ENCODE results near the gene ARL10.

DNA sequence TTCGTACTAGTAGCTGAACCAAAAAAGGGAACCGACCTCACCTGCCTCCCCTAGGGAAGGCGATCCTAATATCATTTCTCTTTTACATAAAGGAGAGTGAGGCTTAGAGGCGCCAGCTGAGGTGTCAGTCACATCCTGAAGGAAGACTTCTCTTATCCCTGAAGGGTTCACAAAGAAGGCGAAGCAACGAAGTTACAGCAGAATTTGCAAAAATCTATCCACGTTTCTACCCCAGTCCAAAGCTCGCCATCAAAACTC, 3.1 kb upstream of the ARL10 start:
- TF ChIP-seq POLR2AphosphoS5 (IDR thresholded peaks at IDR 0.05; ENCODE audit: low read depth, low read length) (no peak), EZH2 (IDR thresholded peaks at IDR 0.05) (no peak), POLR2A (IDR thresholded peaks at IDR 0.05; ENCODE audit: borderline replicate concordance, extremely low read depth, insufficient read depth, insufficient read length) (no peak), SRF (IDR thresholded peaks at IDR 0.05; ENCODE audit: low read depth) (no peak), ZNF274 (IDR thresholded peaks at IDR 0.05; ENCODE audit: low read depth, low read length) (no peak), CBX3 (IDR thresholded peaks at IDR 0.05; ENCODE audit: low read depth) (no peak), EZH2phosphoT487 (IDR thresholded peaks at IDR 0.05; ENCODE audit: borderline replicate concordance) (no peak), JUND (IDR thresholded peaks at IDR 0.05) (no peak), SIN3A (IDR thresholded peaks at IDR 0.05; ENCODE audit: low read depth) (no peak), SP1 (IDR thresholded peaks at IDR 0.05; ENCODE audit: low read depth) (no peak), CEBPB (IDR thresholded peaks at IDR 0.05; ENCODE audit: low read depth) (no peak)
- TF ChIP-seq, protein P1, sequence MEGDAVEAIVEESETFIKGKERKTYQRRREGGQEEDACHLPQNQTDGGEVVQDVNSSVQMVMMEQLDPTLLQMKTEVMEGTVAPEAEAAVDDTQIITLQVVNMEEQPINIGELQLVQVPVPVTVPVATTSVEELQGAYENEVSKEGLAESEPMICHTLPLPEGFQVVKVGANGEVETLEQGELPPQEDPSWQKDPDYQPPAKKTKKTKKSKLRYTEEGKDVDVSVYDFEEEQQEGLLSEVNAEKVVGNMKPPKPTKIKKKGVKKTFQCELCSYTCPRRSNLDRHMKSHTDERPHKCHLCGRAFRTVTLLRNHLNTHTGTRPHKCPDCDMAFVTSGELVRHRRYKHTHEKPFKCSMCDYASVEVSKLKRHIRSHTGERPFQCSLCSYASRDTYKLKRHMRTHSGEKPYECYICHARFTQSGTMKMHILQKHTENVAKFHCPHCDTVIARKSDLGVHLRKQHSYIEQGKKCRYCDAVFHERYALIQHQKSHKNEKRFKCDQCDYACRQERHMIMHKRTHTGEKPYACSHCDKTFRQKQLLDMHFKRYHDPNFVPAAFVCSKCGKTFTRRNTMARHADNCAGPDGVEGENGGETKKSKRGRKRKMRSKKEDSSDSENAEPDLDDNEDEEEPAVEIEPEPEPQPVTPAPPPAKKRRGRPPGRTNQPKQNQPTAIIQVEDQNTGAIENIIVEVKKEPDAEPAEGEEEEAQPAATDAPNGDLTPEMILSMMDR (IDR thresholded peaks at IDR 0.05 in 2 of 3, conservative IDR thresholded peaks at IDR 0.05 in 1 of 3; ENCODE audit: borderline replicate concordance in 1 of 3, insufficient read depth in 1 of 3, low read depth in 2 of 3, low read length in 2 of 3), result no peak
- TF ChIP-seq, protein P2, sequence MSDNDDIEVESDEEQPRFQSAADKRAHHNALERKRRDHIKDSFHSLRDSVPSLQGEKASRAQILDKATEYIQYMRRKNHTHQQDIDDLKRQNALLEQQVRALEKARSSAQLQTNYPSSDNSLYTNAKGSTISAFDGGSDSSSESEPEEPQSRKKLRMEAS (IDR thresholded peaks at IDR 0.05), result no peak
- TF ChIP-seq, protein P3, sequence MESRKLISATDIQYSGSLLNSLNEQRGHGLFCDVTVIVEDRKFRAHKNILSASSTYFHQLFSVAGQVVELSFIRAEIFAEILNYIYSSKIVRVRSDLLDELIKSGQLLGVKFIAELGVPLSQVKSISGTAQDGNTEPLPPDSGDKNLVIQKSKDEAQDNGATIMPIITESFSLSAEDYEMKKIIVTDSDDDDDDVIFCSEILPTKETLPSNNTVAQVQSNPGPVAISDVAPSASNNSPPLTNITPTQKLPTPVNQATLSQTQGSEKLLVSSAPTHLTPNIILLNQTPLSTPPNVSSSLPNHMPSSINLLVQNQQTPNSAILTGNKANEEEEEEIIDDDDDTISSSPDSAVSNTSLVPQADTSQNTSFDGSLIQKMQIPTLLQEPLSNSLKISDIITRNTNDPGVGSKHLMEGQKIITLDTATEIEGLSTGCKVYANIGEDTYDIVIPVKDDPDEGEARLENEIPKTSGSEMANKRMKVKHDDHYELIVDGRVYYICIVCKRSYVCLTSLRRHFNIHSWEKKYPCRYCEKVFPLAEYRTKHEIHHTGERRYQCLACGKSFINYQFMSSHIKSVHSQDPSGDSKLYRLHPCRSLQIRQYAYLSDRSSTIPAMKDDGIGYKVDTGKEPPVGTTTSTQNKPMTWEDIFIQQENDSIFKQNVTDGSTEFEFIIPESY (IDR thresholded peaks at IDR 0.05; ENCODE audit: extremely low read depth, insufficient replicate concordance, low read length), result no peak
